Measurements from ENCODE around the gene DNAH7.
"Not testable (repeated sequence)": the region's sequence is repeated elsewhere in the genome, so short reads cannot be mapped to it uniquely, and the experiment has no call there.

DNAH7 gene

DNA sequence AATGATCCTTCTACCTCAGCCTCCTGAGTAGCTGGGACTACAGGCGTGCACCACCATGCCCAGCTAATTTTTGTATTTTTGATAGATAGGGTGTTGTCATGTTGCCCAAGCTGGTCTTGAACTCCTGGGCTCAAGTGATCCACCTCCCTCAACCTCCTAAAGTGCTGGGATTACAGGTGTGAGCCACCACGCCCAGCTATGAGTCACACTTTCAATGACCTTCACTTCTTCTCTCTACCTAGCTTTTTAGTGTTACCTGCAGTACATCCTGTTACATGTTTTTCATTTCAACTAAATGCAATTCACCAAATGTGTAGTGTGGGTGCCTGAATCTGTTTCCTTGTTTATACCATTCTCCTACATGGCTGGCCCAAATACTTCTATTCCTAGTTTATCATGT, 347.6 kb downstream of the DNAH7 start:
- Histone ChIP-seq H3K4me3 (ENCODE audit: low read length) (no peak overlapping the region), H3K9me3 (ENCODE audit: control insufficient read depth, low read length) (no peaks in the 10 kb centered on the region), H3K9ac (ENCODE audit: low read length) (no peak overlapping the region), H3K27me3 (ENCODE audit: control insufficient read depth, insufficient read depth, low read length) (no peaks in the 10 kb centered on the region), H3K4me1 (ENCODE audit: control insufficient read depth, insufficient read depth, low read length) (no peaks in the 10 kb centered on the region), H3K36me3 (ENCODE audit: control insufficient read depth, insufficient read depth, low read length) (no peaks in the 10 kb centered on the region)

DNA sequence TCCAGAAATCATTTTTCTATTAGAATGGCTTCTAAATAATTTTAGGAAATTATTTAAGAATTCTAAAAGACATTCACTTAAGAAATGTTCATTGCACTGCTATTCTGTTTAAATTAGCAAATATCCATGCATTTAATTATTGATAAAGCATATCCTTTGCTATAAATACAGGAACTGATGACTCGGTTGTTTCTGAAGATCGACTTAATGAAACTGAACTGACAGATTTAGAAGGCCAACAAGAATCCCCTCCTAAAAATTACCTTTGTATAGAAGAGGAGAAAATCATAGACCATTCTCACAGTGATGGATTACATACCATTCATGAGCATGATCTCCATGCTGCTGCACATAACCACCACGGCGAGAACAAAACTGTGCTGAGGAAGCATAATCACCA, 352.2 kb downstream of the DNAH7 start:
- Histone ChIP-seq H3K9ac (ENCODE audit: low read length) (no peak overlapping the region), H3K27me3 (ENCODE audit: control insufficient read depth, insufficient read depth, low read length) (no peaks in the 10 kb centered on the region), H3K9me3 (ENCODE audit: control insufficient read depth, low read length) (no peaks in the 10 kb centered on the region), H3K4me3 (ENCODE audit: low read length) (no peak overlapping the region), H3K36me3 (ENCODE audit: control insufficient read depth, insufficient read depth, low read length) (no peaks in the 10 kb centered on the region), H3K4me1 (ENCODE audit: control insufficient read depth, insufficient read depth, low read length) (no peaks in the 10 kb centered on the region)

DNA sequence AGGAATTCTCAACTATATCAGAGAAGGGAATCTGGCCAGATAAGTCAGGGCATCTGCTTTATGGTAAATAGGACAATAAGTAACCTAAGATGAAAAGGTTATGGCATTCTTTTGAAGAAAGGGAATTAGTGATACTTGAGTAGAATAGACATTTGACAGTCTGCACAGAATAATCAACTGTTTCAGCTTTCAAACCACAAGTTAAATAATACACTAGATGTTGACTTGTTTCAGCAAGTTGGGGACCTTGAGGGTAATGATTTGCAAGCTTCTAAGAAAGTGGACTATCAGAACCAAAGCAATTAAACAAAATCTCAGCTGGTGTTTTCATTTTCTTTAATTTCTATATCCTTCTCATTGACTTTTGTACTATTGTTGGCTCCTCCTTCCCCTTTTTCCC, 357.2 kb downstream of the DNAH7 start:
- H3K4me1 ChIP-seq (ENCODE audit: control insufficient read depth, insufficient read depth, low read length), result no peaks in the 10 kb centered on the region
- no peaks in the 10 kb centered on the region for H3K36me3 ChIP-seq (ENCODE audit: control insufficient read depth, insufficient read depth, low read length)
- H3K27me3 ChIP-seq (ENCODE audit: control insufficient read depth, insufficient read depth, low read length), result no peaks in the 10 kb centered on the region
- no peak overlapping the region for H3K4me3 ChIP-seq (ENCODE audit: low read length)
- H3K9ac ChIP-seq (ENCODE audit: low read length), result no peak overlapping the region
- H3K9me3 ChIP-seq (ENCODE audit: control insufficient read depth, low read length), result no peaks in the 10 kb centered on the region

DNA sequence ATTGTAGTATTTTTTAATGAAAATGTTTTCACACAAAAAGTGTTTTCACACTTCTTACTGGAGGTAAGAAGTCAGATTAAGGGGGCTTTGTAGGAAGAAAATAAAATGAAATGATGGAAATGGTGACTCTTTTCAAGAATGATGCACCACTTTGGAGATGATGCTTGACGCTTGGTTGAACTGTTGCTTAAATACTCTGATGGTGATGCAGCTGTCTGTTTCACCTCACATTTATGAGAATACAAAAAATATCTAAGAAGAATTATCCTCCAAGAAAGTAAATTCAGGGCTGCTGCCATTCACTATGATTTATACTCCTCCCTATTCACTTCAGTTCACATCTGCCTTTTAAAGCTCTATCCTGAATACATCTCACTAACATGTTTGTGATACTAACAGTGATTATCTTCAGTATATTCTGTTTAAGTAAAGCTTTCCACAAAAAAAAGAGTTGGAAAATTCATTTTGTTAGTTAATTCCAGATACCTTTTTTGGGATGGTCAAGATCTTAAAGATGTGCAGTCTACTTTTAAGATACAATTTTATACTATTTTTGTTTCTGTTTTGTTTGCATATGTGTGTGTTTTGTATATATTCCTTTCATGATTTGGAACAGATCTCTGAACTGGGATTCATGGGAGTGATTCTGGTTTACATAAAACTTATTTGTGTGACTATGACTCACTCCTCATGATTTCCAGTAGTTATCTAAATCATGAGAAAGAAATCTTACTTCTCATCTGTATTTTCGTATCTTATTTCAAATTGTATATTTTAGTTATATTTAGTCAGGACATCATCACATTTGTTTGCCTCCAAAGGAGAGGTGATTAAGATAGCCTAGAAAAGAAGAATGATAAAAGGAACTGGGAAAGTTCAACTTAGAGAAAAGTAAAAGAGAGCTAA, 358.5 kb downstream of the DNAH7 start:
- Histone ChIP-seq H3K36me3 (ENCODE audit: control insufficient read depth, insufficient read depth, low read length) (no peaks in the 10 kb centered on the region), H3K9ac (ENCODE audit: low read length) (no peak overlapping the region), H3K4me3 (ENCODE audit: low read length) (no peak overlapping the region)

DNA sequence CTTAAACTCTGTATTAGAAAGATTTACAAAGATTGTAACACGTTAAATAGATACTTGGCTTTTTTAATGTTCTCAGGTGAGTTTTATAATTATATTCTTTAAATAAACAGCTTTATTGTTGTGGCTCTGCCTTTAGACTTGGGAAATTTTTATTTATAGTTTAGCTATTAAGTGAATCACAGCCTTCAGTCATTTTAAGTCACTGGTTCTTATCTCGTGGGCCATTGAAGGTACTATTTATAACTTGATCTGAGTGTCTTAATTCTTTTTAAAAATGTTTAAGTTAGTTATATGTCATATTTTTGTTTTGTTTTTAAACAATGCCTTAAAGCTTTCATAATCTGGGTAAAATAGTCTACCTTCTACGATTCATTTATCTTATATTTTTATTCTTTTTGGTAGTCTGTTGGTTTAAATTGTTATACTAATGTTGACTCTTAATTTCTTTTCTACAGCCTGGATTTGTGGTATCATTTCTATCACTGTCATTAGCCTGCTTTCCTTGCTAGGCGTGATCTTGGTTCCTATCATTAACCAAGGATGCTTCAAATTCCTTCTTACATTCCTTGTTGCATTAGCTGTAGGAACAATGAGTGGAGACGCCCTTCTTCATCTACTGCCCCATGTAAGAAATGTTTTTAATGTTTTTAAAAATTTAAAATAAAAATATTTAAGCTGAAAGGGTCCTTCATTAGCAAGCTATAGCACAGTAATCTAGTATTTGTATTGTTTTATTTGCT, 362.3 kb downstream of the DNAH7 start:
- Histone ChIP-seq H3K9ac (ENCODE audit: low read length) (no peak overlapping the region), H3K4me1 (ENCODE audit: control insufficient read depth, insufficient read depth, low read length) (no peaks in the 10 kb centered on the region), H3K9me3 (ENCODE audit: control insufficient read depth, low read length) (no peaks in the 10 kb centered on the region), H3K36me3 (ENCODE audit: control insufficient read depth, insufficient read depth, low read length) (no peaks in the 10 kb centered on the region), H3K27me3 (ENCODE audit: control insufficient read depth, insufficient read depth, low read length) (no peaks in the 10 kb centered on the region), H3K4me3 (ENCODE audit: low read length) (no peak overlapping the region)

More for the DNA sequence above, 358.5 kb downstream of the DNAH7 start:
- no peaks in the 10 kb centered on the region for H3K4me1 ChIP-seq (ENCODE audit: control insufficient read depth, insufficient read depth, low read length)
- no peaks in the 10 kb centered on the region for H3K9me3 ChIP-seq (ENCODE audit: control insufficient read depth, low read length)
- H3K27me3 ChIP-seq (ENCODE audit: control insufficient read depth, insufficient read depth, low read length), result no peaks in the 10 kb centered on the region

DNA sequence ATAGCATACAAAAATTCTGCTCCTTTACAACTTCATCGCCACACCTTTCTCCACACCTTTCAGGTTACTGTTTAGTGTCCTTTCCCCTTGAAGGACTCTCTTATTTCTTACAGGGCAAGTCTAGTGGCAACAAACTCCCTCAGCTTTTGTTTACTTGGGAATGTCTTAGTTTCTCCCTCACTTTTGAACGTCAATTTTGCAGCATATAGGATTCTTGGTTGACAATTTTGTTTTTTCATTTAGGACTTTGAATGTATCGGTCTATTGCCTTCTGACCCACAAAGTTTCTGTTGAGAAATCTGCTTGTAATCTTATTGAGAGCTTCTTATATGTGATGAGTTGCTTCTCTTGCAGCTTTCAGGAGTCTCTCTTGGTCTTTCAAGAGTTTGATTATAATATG, 368.2 kb downstream of the DNAH7 start:
- Histone ChIP-seq H3K36me3 (ENCODE audit: control insufficient read depth, insufficient read depth, low read length) (no peaks in the 10 kb centered on the region), H3K27me3 (ENCODE audit: control insufficient read depth, insufficient read depth, low read length) (no peaks in the 10 kb centered on the region), H3K4me3 (ENCODE audit: low read length) (no peak overlapping the region), H3K9me3 (ENCODE audit: control insufficient read depth, low read length) (peaks cover 7% of the 10 kb centered on the region), H3K9ac (ENCODE audit: low read length) (no peak overlapping the region), H3K4me1 (ENCODE audit: control insufficient read depth, insufficient read depth, low read length) (no peaks in the 10 kb centered on the region)

DNA sequence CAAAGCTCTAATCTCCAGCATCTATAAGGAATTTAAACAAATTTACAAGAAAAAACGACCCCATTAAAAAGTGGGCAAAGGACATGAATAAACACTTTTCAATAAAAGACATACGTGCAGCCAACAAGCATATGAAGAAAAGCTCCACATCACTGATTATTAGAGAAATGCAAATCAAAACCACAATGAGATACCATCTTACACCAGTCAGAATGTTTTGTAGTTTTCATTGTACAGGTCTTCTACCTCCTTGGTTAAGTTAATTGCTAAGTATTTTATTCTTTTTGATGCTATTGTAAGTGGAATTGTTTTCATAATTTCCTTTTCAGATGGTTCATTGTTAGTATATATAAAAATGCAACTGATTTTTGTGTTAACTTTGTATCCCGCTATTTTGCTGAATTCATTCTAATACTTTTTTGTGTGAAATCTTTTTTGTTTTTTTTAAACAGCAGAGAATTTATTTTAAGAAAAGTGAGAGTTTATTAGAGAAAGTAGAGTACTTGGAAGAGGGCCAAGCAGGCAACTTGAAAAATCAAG, 370.9 kb downstream of the DNAH7 start:
- Histone ChIP-seq H3K36me3 (ENCODE audit: control insufficient read depth, insufficient read depth, low read length) (no peaks in the 10 kb centered on the region), H3K9ac (ENCODE audit: low read length) (no peak overlapping the region), H3K27me3 (ENCODE audit: control insufficient read depth, insufficient read depth, low read length) (no peaks in the 10 kb centered on the region), H3K9me3 (ENCODE audit: control insufficient read depth, low read length) (peaks cover 7% of the 10 kb centered on the region), H3K4me1 (ENCODE audit: control insufficient read depth, insufficient read depth, low read length) (no peaks in the 10 kb centered on the region), H3K4me3 (ENCODE audit: low read length) (no peak overlapping the region)

DNA sequence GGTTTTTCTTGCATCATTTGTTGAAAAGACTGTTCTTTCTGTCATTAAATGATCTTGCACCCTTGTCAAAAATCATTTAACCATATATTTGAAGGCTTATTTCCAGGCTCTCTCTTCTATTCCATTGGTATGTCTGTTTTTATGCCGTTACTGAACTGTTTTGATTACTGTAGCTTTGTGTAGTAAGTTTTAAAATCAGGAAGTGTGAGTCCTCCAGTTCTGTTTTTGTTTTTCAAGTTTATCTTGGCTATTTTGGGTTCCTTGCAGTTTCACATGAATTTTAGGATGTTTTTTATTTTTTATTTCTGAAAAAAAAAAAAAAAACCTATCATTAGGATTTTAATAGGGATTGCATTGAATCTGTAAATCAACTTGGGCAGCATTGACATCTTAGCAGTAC, 372.6 kb downstream of the DNAH7 start:
- H3K9ac ChIP-seq (ENCODE audit: low read length), result no peak overlapping the region
- no peaks in the 10 kb centered on the region for H3K36me3 ChIP-seq (ENCODE audit: control insufficient read depth, insufficient read depth, low read length)
- H3K27me3 ChIP-seq (ENCODE audit: control insufficient read depth, insufficient read depth, low read length), result no peaks in the 10 kb centered on the region
- H3K4me3 ChIP-seq (ENCODE audit: low read length), result no peak overlapping the region
- no peaks in the 10 kb centered on the region for H3K4me1 ChIP-seq (ENCODE audit: control insufficient read depth, insufficient read depth, low read length)
- peaks cover 7% of the 10 kb centered on the region for H3K9me3 ChIP-seq (ENCODE audit: control insufficient read depth, low read length)

DNA sequence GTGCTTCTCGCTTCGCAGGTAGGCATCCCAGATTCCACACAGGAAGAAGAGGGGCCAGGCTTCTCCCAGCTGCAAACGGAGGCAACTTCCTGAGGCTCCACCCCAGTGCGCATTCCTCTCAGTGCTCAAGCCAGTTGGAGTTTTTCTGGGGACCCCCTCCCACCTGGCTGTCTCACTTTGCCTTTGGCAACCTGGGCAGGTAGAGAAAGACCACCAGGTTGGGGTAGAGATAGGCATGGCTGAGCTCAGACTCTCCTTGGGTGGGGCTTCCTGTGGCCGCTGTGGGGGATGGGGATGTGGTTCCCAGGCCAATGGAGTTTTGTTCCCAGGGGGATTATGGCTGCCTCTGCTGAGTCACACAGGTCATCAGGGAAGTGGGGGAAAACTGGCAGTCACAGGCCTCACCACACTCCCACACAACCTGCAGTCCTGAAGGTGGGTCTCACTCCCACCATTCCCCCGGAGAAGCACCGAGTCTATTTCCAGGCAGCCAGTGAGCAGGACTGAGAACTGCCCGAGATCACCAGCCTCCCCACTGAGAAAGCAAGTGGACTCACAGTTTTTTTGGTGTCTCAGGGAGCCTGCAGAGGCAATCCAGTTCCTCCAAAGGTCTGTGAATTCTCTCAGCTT, 373.5 kb downstream of the DNAH7 start:
- Histone ChIP-seq H3K4me3 (ENCODE audit: low read length) (no peak overlapping the region), H3K9ac (ENCODE audit: low read length) (no peak overlapping the region), H3K36me3 (ENCODE audit: control insufficient read depth, insufficient read depth, low read length) (no peaks in the 10 kb centered on the region), H3K9me3 (ENCODE audit: control insufficient read depth, low read length) (peaks cover 1% of the 10 kb centered on the region), H3K4me1 (ENCODE audit: control insufficient read depth, insufficient read depth, low read length) (no peaks in the 10 kb centered on the region), H3K27me3 (ENCODE audit: control insufficient read depth, insufficient read depth, low read length) (no peaks in the 10 kb centered on the region)

DNA sequence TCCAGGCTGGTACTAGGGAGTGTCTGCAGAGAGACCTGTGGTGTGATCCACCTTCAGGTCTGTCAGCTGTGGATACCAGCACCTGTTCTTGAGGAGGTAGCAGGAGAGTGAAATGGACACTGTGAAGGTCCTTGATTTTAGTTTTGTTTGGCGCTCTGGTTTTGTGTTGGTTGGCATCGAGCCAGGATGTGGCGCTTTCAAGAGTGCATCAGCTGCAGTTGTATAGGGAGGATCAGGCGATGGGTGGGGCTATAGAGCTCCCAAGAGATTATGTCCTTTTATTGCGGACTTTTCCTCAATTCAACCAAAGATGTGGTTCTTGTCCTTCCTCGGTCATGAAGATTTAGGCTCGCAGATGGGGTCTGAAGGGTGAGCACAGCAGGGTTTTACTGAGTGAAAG, 374.1 kb downstream of the DNAH7 start:
- no peaks in the 10 kb centered on the region for H3K9me3 ChIP-seq (ENCODE audit: control insufficient read depth, low read length)
- no peaks in the 10 kb centered on the region for H3K27me3 ChIP-seq (ENCODE audit: control insufficient read depth, insufficient read depth, low read length)
- H3K9ac ChIP-seq (ENCODE audit: low read length), result no peak overlapping the region
- H3K4me3 ChIP-seq (ENCODE audit: low read length), result no peak overlapping the region
- no peaks in the 10 kb centered on the region for H3K4me1 ChIP-seq (ENCODE audit: control insufficient read depth, insufficient read depth, low read length)
- H3K36me3 ChIP-seq (ENCODE audit: control insufficient read depth, insufficient read depth, low read length), result no peaks in the 10 kb centered on the region

DNA sequence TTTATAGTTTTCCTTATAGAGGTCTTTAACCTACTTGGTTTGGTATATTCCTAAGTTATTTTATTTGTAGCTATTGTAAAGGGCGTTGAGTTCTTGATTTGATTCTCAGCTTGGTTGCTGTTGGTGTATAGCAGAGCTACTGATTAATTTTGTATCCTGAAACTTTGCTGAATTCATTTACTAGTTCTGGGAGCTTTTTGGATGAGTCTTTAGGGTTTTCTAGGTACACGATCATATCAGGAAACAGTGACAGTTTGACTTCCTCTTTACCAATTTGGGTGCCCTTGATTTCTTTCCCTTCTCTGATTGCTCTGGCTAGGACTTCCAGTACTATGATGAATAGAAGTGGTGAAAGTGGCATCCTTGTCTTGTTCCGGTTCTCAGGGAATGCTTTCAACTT, 376.1 kb downstream of the DNAH7 start:
- not testable (repeated sequence) for H3K36me3 ChIP-seq (ENCODE audit: control insufficient read depth, insufficient read depth, low read length); H3K9me3 ChIP-seq (ENCODE audit: control insufficient read depth, low read length); H3K4me1 ChIP-seq (ENCODE audit: control insufficient read depth, insufficient read depth, low read length); H3K27me3 ChIP-seq (ENCODE audit: control insufficient read depth, insufficient read depth, low read length); H3K9ac ChIP-seq (ENCODE audit: low read length); H3K4me3 ChIP-seq (ENCODE audit: low read length)
